ENCODE measurements around the gene GOLGA1. TPM values are rescaled to one million over a fixed set of nuclear protein-coding genes. Genes with fewer than 3 reads are reported as not detected.

The GOLGA1 gene
- total RNA-seq, 1 donor from 2014 or later: 10.2 TPM

- Histone ChIP-seq H3K27ac (ENCODE audit: low read depth, low read length) (no peak overlapping the region), H3K4me2 (ENCODE audit: low read length) (peak overlapping the region; percentile 100), H3K4me1 (ENCODE audit: insufficient read depth, low read length) (peaks cover 19% of the 10 kb centered on the region), H3K9me3 (ENCODE audit: insufficient read depth, low read depth, low read length) (no peaks in the 10 kb centered on the region), H3K27me3 (ENCODE audit: insufficient read depth, low read length) (no peaks in the 10 kb centered on the region), H3K79me2 (ENCODE audit: insufficient read depth, low read length) (peaks cover 39% of the 10 kb centered on the region), H3K9ac (ENCODE audit: low read length) (peak overlapping the region; percentile 98), H3K4me3 (ENCODE audit: insufficient read depth, low read depth, low read length) (no peak overlapping the region), H4K20me1 (ENCODE audit: insufficient read depth, low read length) (peaks cover 61% of the 10 kb centered on the region), H2AFZ (ENCODE audit: low read depth, low read length) (no peak overlapping the region), H3K36me3 (ENCODE audit: insufficient read depth, low read length) (peaks cover 30% of the 10 kb centered on the region)
- no peak for FAIRE-seq
- Mint-ChIP-seq H3K27ac (ENCODE audit: unreplicated experiment) (no peak overlapping the region), H3K9me3 (ENCODE audit: unreplicated experiment) (no peaks in the 10 kb centered on the region), H3K4me3 (ENCODE audit: unreplicated experiment) (peak overlapping the region; percentile 57), H3K36me3 (ENCODE audit: low read depth, unreplicated experiment) (peaks cover 20% of the 10 kb centered on the region), H3K4me1 (ENCODE audit: low read depth, unreplicated experiment) (peaks cover 25% of the 10 kb centered on the region), H3K27me3 (ENCODE audit: low read depth, unreplicated experiment) (no peaks in the 10 kb centered on the region)
- TF ChIP-seq, protein P1, sequence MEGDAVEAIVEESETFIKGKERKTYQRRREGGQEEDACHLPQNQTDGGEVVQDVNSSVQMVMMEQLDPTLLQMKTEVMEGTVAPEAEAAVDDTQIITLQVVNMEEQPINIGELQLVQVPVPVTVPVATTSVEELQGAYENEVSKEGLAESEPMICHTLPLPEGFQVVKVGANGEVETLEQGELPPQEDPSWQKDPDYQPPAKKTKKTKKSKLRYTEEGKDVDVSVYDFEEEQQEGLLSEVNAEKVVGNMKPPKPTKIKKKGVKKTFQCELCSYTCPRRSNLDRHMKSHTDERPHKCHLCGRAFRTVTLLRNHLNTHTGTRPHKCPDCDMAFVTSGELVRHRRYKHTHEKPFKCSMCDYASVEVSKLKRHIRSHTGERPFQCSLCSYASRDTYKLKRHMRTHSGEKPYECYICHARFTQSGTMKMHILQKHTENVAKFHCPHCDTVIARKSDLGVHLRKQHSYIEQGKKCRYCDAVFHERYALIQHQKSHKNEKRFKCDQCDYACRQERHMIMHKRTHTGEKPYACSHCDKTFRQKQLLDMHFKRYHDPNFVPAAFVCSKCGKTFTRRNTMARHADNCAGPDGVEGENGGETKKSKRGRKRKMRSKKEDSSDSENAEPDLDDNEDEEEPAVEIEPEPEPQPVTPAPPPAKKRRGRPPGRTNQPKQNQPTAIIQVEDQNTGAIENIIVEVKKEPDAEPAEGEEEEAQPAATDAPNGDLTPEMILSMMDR (IDR thresholded peaks at IDR 0.05; ENCODE audit: insufficient read depth, low read depth, low read length): no peak
- TF ChIP-seq EZH2 (IDR thresholded peaks at IDR 0.05; ENCODE audit: insufficient read depth, low read length): no peak
- DNase-seq (ENCODE audit: low read depth): no peak
Observed at GRCh38 chr9:124858330-124859046, 82.4 kb downstream of the GOLGA1 start.

DNA sequence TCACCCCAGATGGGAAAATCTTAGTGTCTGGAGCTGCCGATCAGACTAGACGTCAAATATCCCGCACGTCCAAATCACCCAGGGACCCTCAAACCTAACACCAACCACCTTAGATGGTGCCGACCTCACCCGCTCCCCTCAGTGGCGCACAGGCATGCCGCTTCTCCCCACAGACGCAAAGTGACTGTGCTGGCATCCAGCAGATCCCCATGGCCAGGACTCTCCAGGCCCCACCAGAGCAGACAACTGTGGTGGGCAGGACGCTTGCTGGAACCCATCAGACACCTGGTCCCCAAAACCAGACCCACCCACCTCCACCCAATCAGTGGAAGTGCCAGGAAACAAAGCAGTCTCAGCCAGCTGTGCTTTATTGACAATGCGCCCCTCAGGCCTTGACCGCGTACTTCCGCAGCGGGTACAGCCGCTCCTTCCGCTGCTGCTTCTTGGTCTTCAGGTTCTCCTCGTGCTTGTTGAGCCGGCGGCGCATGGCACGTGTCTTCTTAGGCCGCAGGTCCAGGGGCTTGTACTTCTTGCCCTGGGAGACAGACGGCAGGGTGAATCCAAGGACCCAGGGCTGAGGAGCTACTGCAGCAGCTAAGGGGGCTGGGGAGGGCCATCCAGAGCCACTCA is 83.2 kb downstream of the GOLGA1 start:
- Histone ChIP-seq H3K9ac (ENCODE audit: low read length) (peak overlapping the region; percentile 98), H4K20me1 (ENCODE audit: insufficient read depth, low read length) (peaks cover 61% of the 10 kb centered on the region), H3K9me3 (ENCODE audit: insufficient read depth, low read depth, low read length) (no peaks in the 10 kb centered on the region), H2AFZ (ENCODE audit: low read depth, low read length) (no peak overlapping the region), H3K27ac (ENCODE audit: low read depth, low read length) (no peak overlapping the region), H3K4me3 (ENCODE audit: insufficient read depth, low read depth, low read length) (no peak overlapping the region), H3K27me3 (ENCODE audit: insufficient read depth, low read length) (no peaks in the 10 kb centered on the region), H3K4me2 (ENCODE audit: low read length) (no peak overlapping the region), H3K4me1 (ENCODE audit: insufficient read depth, low read length) (peaks cover 24% of the 10 kb centered on the region), H3K79me2 (ENCODE audit: insufficient read depth, low read length) (peaks cover 39% of the 10 kb centered on the region), H3K36me3 (ENCODE audit: insufficient read depth, low read length) (peaks cover 30% of the 10 kb centered on the region)
- no peak for FAIRE-seq
- no peak for DNase-seq (ENCODE audit: low read depth)
- H3K4me3 Mint-ChIP-seq (ENCODE audit: unreplicated experiment): peak overlapping the region; percentile 20
- no peaks in the 10 kb centered on the region for H3K27me3 Mint-ChIP-seq (ENCODE audit: low read depth, unreplicated experiment)
- peaks cover 20% of the 10 kb centered on the region for H3K36me3 Mint-ChIP-seq (ENCODE audit: low read depth, unreplicated experiment)
- no peak overlapping the region for H3K27ac Mint-ChIP-seq (ENCODE audit: unreplicated experiment)
- H3K4me1 Mint-ChIP-seq (ENCODE audit: low read depth, unreplicated experiment): peaks cover 27% of the 10 kb centered on the region
- H3K9me3 Mint-ChIP-seq (ENCODE audit: unreplicated experiment): no peaks in the 10 kb centered on the region
- TF ChIP-seq EZH2 (IDR thresholded peaks at IDR 0.05; ENCODE audit: insufficient read depth, low read length): no peak
- TF ChIP-seq, protein P1 (IDR thresholded peaks at IDR 0.05; ENCODE audit: insufficient read depth, low read depth, low read length): no peak
